Fibroblast of lung (primary cell): ENCODE data around the gene PILRA.

Source experiments
- CTCF ChIP-seq, 2 donors: IDR thresholded peaks in 1 of 2; conservative IDR thresholded peaks in 1 of 2; 1 replicate in 1 of 2; 2 replicates in 1 of 2; pipeline ENCODE4 v1.5.1; 2011 to 2012; ENCODE audit warnings: low read length in 2 of 2, control low read depth in 1 of 2, inconsistent platforms in 1 of 2, low read depth in 1 of 2, mild to moderate bottlenecking in 1 of 2
- EZH2 ChIP-seq: IDR thresholded peaks from 2 replicates; pipeline ENCODE4 v1.5.1; 2012; ENCODE audit warnings: low read length, control low read depth, mild to moderate bottlenecking; ENCODE audit errors: missing control alignments

GRCh38 chr7:100428967-100429636, 55.8 kb downstream of the PILRA start:
- no peak for TF ChIP-seq CTCF (conservative IDR thresholded peaks at IDR 0.05 in 1 of 2, IDR thresholded peaks at IDR 0.05 in 1 of 2; ENCODE audit: low read depth in 1 of 2, low read length in 2 of 2)
- no peak for TF ChIP-seq EZH2
